GM18858 (cell line): ENCODE results near the gene CTSK.
"Not testable (repeated sequence)": the region's sequence is repeated elsewhere in the genome, so short reads cannot be mapped to it uniquely, and the experiment has no call there.

Experiments used
- ATAC-seq: cut with Tn5 transposase; IDR thresholded peaks from one replicate; pipeline ENCODE4 v1.9.1; 2021; ENCODE audit not compliant: unreplicated experiment

Gene CTSK

DNA sequence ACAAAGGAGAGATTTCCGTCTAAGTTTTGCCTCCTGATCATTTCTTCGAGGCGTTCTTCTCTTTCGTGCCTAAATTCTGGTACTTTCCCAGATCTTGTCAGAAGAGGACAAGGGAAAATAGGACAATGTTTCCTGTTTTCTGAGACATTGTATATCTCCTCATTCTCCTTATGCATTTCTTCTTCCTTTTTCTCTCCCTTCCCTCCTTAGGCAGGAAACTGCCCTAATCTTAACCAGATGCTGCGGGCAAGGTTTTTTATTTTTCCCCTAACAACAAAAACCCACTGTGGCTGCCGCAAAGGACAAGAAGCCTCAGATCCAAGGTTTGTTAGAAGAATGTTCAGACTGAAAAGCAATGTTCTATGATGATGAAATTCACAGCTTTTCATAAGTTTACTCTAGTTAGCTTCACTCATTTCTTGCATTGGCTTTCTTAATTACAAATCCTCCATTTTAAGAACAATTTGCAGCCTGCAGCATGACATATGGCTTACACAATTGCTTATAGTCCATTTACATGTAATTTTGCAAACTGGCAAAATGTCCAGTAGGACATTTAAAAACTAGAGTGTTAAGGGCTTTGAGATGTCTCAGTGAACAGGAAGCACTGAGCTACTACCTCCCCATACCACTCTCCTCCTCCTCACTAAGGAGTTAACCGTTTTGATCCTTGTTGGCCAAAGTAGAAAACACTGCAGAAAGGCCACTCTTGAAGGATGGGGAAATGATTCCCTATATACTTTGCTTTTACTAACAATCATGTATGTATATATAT is 624 bp downstream of the CTSK start:
- no peak for ATAC-seq

DNA sequence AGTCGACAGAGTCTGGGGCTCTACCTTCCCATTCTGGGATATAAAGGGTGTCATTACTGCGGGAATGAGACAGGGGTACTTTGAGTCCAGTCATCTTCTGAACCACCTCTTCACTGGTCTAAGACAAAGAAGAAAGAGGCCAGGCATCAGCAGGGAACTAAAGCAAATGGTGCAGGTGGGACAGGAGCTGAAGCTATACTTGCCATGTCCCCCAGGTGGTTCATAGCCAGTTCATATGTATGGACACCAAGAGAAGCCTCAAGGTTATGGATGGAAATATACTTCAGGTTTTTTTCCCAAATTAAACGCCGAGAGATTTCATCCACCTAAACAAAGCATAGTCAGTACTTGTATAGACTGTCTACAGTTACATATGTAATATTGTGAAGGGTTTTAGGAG is 2.2 kb downstream of the CTSK start:
- ATAC-seq = no peak

DNA sequence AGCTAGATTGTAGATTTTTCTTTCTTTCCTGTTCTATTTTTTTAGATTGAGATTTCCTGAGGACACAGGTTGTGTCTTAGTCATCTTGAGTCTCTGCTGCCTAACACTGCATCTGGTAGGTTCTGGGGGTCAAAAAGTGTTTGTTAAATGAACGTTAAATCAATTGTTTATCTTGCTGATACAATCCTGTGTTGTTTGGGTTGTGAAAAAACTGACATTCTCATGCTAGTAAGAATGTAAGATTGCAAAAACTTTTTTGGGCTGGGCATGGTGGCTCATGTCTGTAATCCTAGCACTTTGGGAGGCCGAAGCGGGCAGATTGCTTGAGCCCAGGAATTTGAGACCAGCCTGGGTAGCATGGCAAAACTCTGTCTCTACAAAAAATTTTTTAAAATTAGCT is 3.4 kb downstream of the CTSK start:
- ATAC-seq = no peak

DNA sequence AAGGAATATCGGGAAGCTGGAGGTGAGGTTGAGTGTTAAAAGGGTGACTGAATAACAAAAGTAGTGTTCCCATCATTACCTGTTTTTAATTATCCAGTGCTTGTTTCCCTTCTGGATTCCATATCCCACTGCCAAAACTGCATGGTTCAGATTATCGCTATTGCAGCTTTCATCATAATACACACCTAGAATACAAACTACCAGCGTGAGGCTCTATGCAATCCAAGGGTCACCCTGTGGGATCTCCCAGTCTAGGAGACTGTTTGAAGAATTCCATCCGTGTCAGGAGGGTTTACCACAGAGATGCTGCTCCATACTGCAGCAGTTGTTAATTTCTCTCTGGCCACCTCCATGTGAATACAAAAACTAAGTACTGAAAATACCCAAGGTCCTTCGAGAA is 9.0 kb downstream of the CTSK start:
- ATAC-seq = no peak

DNA sequence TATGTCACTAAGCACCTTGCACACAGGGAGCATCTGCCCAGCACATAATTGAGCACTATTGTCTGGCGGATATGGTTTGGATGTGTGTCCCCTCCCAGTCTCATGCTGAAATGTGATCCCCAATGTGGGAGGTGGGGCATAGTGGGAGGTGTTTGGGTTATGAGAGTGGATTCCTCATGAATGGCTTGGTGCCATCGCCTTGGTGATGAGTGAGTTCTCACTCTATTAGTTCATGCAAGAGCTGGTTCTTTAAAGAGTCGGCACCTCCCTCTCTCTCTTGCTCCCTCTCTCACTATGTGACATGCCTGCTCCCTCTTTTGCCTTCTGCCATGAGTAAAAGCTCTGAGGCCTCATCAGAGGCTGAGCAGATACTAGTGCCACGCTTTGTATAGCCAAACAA is 9.5 kb downstream of the CTSK start:
- no peak for ATAC-seq

GRCh38 chr1:150796374-150796773 is 11.7 kb downstream of the CTSK start:
- no peak for ATAC-seq

GRCh38 chr1:150793778-150794177 is 14.3 kb downstream of the CTSK start:
- ATAC-seq = not testable (repeated sequence)

DNA sequence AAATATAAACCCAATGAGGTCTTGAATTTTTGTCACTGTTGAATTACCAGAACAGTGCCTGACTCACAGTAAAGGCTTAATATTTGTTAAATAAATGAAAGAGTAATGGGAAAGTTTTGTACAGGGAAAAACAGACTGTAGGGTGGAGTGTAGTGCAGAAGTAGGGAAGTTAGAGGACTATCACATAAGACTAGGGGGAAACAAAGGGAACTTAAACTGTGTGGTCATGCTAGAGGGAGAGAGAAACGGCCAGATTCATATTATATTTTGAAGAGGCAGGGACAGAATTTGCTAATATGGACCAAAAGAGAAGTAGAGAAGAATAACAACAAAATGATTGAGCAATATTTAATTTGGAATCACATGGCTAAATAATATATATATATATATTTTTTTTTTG is 14.8 kb downstream of the CTSK start:
- no peak for ATAC-seq

DNA sequence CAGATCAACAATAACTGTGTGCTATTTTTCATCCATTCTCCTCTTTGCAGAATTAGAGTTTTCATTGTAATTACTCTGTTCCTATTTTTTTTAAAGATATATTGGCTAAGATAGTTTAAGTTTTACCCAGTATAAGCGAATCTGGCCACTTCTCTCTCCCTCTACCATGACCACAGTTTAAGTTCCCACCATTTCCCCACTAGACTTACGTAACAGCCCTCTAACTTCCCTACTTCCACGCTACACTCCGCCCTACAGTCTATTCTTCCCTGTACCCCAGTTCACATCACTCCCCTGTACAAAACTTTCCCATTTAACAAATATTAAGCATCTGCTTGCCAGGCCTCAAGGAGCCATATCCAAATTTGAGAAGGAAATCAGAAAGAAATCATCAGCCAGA is 16.5 kb downstream of the CTSK start:
- ATAC-seq = no peak

DNA sequence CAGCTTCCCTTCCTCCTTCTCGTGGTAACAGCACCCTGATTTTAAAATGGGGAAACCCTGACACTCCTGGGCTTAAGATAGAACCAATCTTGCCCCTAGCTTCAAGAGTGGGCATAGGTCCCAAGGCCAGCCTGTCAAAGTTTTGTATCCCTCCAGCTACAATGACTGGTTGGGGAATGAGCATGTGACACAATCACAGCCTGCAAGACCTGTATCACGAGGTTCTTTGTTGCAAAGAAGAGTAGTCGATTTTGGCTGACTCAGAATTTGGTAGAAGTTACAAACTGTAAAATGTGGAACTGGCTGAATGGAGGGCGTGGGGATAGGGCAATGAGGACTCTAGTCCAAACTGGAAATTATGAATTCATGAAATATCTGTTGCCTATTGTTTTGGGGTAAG is 18.7 kb downstream of the CTSK start:
- no peak for ATAC-seq

GRCh38 chr1:150788946-150789345 is 19.1 kb downstream of the CTSK start:
- ATAC-seq = no peak

DNA sequence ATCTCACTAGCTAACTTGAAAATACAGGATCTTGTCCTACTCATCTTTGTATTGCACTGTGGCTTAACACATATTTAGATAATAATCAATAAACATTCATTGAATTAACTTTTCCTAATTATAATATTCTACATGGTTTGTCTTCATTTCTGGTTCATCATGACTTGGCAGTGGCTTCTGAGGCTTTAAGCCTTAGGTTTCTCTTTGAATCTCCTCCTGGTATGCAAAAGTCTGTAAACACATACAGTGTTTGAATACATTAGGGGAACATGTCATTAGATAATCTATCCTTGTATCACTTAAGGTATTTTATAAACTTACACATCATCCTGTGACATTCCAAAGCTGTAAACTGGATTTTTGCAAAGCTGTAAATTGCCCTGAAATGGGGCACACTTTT is 20.6 kb downstream of the CTSK start:
- no peak for ATAC-seq

- no peak for ATAC-seq
These were observed 27.6 kb downstream of the CTSK start for GRCh38 chr1:150780510-150780909.

DNA sequence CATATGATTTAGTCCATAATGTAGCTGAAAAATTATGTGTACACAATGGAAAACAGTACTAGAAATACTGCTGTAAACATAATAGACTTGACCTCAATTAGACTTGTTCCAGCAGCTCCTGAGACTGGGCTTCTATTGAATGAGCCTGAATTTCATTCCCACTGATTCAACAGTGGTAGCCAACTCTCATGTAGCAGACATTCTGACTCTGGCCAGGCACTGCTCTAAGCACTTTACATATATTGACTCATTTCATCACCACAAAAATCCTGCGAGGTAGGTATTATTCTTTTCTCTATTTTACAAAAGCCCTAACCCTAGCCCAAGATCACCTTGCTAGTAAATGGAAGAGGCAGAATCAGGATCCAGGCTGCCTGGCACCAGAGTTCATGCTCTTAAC is 29.7 kb downstream of the CTSK start:
- no peak for ATAC-seq

- ATAC-seq = no peak
These were observed 30.5 kb downstream of the CTSK start for GRCh38 chr1:150777544-150777943.

DNA sequence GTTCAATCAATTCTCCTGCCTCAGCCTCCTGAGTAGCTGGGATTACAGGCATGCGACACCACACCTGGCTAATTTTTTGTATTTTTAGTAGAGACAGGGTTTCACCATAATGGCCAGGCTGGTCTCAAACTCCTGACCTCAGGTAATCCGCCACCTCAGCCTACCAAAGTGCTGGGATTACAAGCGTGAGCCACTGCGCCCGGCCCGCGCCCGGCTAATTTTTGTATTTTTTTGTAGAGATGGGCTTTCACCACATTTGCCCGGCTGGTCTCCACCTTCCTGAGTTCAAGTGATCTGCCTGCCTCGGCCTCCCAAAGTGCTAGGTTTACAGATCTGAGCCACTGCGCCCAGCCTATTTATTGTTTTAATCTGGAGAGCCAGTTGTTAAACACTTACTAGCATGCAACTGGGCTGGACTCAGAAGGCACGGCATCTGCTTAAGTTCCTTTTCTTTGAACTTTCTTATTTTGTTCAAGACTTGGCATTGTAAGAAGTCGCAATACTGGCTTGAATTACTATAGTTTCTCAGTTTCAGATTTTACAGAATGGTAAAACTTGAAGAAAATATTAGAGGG is 32.0 kb downstream of the CTSK start:
- ATAC-seq = not testable (repeated sequence)

- ATAC-seq = no peak
These were observed 32.8 kb downstream of the CTSK start for GRCh38 chr1:150775276-150775675.

- ATAC-seq = no peak
These were observed 35.7 kb downstream of the CTSK start for GRCh38 chr1:150772326-150772725.

DNA sequence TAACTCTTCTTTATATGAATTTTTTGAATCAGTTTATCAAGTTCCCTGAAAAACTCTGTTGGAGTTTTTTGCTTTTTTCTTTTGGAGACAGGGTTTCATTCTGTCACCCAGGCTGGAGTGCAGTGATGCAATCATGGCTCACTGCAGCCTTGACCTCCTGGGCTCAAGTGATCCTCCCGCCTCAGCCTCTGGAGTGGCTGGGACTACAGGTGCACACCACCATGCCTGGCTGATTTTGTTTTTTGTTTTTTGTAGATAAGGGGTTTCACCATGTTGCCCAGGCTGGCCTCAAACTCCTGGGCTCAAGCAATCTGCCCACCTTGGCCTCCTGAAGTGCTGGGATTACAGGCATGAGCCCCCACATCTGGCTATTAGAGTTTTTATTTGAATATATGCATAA is 40.4 kb downstream of the CTSK start:
- not testable (repeated sequence) for ATAC-seq

DNA sequence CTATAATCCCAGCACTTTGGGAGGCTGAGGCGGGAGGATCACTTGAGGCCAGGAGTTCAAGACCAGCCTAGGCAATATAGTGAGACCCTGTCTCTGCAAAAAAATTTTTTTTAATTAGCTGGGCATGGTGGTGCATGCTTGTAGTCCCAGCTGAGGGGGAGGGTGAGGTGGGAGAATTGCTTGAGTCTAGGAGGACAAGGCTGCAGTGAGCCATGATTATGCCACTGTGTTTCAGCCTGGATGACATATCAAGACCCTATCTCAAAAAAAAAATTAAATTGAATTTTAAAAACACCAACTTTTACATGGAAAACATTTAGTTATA is 42.1 kb downstream of the CTSK start:
- ATAC-seq = not testable (repeated sequence)

DNA sequence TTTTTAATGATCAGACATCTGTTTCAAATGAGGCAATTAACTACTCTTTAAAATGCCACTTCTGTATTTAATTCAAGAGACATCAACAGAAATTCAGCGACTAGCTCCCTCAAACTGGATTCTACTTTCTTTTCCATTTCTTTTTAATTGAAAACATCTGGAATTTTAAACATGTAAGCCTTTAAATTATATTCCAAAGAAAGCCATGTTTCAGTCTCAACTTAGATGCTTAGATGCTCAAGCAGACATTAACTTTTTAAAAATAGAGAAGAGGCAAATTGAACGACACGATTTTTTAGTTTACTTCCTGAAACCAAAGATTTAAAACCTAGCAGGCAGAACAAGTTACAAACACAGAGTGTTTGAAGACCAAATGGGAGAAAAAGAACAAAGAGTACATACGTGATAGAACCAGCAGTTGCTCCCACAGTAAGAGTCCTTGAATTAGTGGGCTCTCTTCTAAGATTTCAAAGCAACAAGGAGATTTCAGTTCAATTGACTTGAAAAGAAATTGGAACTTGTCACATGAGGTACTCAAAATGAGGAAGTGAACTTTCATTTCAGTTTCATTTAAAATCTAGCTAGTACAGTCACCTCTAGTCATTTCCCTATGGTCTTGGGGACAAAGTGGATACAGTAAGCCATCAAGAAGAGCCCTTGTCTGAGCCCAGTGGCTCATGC is 42.6 kb downstream of the CTSK start, which contains the start of gene CTSS:
Gene CTSS, minus strand, starts transcription at position 483 of the 681 bp plus-strand sequence. CDS start 1,015 bp downstream, outside the sequence.
- peak; percentile 81 for ATAC-seq

DNA sequence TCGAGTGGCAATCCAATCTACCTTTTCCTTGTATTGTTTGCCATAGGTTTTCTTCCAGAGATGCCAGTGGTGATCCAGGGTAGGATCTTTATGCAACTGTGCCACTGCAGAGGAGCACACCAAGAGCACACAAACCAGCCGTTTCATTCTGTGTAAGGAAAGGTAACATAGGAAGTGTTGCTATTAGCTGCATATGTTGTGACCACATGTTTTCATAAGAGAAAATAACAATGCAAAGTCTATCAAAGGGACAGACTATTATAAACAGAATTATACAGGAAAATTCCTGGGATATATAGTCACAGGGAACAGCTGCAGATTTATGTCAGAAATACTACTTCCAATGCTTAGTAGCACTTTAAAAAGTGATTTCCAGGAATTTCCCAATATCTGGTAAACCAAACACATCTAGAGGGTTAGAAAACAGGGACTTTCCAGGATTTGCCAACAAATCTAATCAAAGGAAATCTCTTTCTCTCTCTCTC is 43.4 kb downstream of the CTSK start:
- ATAC-seq = no peak
